GM12864 (cell line): Measurements from ENCODE around the gene MAN1A2.

Experiments used
- DNase-seq: peaks from one replicate; pipeline ENCODE4 v3.0.0-alpha.2; 2011; ENCODE audit warnings: low read depth
- H3K4me3 ChIP-seq: 2 replicates; pipeline ENCODE4 v1.5.1; 2011; ENCODE audit warnings: mild to moderate bottlenecking, low read depth, low read length, control low read depth
- CTCF ChIP-seq: IDR thresholded peaks from 2 replicates; pipeline ENCODE4 v1.5.1; 2011; ENCODE audit warnings: low read depth, mild to moderate bottlenecking, moderate library complexity, low read length, control low read depth, inconsistent platforms; ENCODE audit errors: missing control alignments

The MAN1A2 gene

GRCh38 chr1:117567435-117567834 lies 200.2 kb downstream of the MAN1A2 start:
- DNase-seq: no peak
- no peak overlapping the region for H3K4me3 ChIP-seq
- no peak for TF ChIP-seq CTCF

- no peak for TF ChIP-seq CTCF
- no peak overlapping the region for H3K4me3 ChIP-seq
- DNase-seq: no peak
These were observed 200.7 kb downstream of the MAN1A2 start for GRCh38 chr1:117567976-117568375.

- H3K4me3 ChIP-seq: no peak overlapping the region
- no peak for TF ChIP-seq CTCF
- DNase-seq: no peak
These were observed 201.8 kb downstream of the MAN1A2 start for GRCh38 chr1:117568999-117569398.

GRCh38 chr1:117569856-117570255 lies 202.6 kb downstream of the MAN1A2 start:
- no peak overlapping the region for H3K4me3 ChIP-seq
- no peak for DNase-seq
- no peak for TF ChIP-seq CTCF

- TF ChIP-seq CTCF: no peak
- no peak for DNase-seq
- no peak overlapping the region for H3K4me3 ChIP-seq
These were observed 203.8 kb downstream of the MAN1A2 start for GRCh38 chr1:117570988-117571409.

- no peak overlapping the region for H3K4me3 ChIP-seq
- TF ChIP-seq CTCF: no peak
- DNase-seq: no peak
These were observed 204.2 kb downstream of the MAN1A2 start for GRCh38 chr1:117571496-117571895.

GRCh38 chr1:117572546-117572945 lies 205.3 kb downstream of the MAN1A2 start:
- DNase-seq: no peak
- H3K4me3 ChIP-seq: no peak overlapping the region
- TF ChIP-seq CTCF: no peak
